SIG-M5 (cell line): Measurements from ENCODE around the gene OR12D1.
"Not testable (repeated sequence)": the region's sequence is repeated elsewhere in the genome, so short reads cannot be mapped to it uniquely, and the experiment has no call there.

ENCODE experiments used
- DNase-seq: peaks from one replicate; lab custom pipeline; 2025; lab: John Stamatoyannopoulos, UW

Gene OR12D1

DNA sequence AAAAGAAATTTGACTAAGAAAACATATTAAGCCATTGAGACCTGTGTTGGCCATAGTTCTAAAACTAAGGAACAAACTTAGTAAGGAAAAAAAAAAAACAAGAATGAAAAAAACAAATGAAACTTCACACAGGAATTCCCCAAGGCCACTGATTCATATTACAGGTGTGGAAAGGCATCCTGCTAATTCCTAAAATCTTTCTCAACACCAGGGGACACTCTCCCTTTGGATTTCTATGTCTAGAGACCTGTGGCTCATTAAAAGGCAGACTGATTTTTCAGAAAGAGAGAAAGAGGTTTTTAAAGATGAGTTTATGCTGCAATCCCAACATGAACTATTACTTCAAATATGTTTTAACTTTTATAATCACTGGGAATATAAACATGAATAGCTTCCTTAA lies at the start of gene OR12D1:
Gene OR12D1, plus strand, starts transcription at position 341 of the 400 bp plus-strand sequence.
- no peak for DNase-seq

DNA sequence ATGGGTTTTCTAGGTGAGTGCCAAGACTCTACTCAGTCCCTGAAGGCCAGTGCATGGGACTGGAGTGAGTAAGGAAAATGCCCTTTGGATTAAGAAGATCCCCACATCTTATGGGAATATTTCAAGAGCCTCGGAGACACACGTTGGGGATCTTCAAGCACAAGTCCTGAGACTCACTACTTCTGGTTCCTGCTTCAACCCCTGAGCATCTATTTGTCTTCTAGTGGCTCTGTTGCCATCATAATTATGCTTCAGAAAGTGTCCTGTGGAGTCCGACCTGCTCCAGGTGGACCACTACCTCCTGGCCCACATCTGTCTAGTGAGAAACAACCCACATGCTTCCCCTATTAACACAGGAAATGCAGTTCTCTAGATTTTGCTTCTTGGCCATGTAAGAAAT lies 46.0 kb upstream of the OR12D1 start, which contains the start of gene OR5V1:
Gene OR5V1, minus strand, starts transcription at position 101 of the 400 bp plus-strand sequence. CDS start 12,670 bp downstream, outside the sequence.
- no peak for DNase-seq

DNA sequence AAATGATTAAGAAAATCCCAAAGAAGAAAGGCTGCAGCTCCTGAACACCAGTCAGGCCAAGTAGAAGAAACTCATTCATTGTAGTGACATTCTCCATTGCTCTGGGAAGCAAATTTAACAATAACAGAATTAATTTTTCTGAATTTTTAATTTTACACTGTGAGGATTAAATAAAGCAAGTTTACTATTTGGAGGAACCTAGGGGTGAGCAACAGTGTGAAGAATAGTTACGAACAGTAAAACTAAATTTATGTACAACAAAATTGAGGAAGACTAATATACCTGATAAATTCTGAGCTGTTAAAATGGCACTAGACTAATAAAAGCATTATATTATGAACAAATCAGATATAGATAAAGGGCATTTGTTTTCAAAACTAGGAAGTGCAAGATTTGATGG lies 39.5 kb upstream of the OR12D1 start, which contains the start of gene OR12D3:
Gene OR12D3, minus strand, starts transcription at position 101 of the 400 bp plus-strand sequence. Its CDS starts 4 bp downstream, at position 97.
- no peak for DNase-seq

DNA sequence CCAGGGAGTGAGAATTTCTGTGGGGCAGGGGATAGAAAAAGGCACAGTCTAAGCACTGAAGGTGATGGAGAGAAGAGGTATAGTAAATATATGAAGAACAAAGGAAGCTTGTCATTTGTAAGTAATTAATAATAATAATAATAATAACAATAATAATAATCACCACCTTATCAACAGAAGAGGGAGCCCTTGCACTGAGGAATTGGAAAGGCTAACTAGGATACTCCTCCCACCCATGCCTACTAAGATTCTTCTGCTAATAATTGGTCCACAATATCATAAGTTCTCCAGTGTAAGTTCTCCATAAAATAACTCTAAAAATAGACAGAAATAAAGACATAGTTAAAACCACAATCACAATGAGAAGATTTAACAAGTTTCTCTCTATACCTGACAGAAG lies 38.7 kb upstream of the OR12D1 start:
- DNase-seq, result no peak

DNA sequence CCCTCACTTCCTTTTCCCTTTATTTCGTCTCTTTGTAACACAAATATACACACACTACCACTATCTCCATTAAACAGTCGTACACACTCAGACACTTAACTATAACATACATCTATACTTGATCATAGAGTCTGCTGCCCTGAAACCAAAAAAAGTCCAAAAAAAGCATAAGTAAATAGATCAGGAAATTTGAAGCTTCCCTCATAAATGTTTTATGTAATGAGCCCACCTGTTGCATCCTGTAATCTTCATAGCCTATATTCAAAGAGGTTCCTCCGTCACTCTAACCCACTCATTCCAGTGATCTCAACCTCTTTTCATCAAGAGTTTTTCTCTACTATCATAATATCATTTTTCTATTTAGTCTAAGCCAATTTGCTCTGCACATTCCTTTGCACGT lies 26.2 kb upstream of the OR12D1 start:
- no peak for DNase-seq

DNA sequence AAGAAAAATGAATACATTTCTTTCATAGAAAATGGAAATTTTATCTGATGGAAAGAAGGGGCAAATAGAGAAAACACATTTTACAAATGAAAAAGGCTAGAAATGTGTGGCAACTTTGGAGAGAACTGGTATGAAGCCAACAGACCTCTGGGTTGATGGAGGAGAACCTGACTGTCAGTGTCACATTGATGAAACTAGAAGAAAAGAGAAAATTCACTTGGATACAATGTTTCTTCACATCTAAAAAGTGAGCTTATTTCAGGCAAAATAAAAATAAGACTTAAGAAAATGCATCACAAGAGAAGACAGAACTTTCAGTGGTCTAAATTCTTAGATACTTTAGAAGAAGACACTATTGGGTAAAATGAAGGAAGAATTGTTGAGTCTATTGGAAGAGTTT lies 19.4 kb upstream of the OR12D1 start, which contains the start of gene OR12D2:
Gene OR12D2, plus strand, starts transcription at position 301 of the 400 bp plus-strand sequence. CDS start 1,069 bp downstream, outside the sequence.
- no peak for DNase-seq

DNA sequence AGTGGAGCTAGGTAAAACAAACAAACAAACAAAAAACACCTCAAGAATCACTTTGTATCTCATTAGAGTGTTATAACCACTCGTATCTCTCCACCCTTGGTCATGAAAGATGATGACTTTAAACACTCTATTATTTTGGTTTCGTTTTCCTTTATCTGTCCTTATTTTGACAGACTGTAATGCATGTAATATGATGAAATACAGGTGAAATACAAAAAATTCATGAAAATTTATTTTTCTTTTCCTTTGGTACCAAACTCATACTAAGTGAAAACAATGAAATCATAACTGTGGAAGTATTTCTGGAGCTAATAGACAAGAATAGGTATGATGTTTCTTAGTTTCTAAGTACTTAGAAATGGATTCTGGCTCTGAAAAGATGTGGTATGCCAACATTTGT lies 15.2 kb upstream of the OR12D1 start:
- DNase-seq, result no peak

DNA sequence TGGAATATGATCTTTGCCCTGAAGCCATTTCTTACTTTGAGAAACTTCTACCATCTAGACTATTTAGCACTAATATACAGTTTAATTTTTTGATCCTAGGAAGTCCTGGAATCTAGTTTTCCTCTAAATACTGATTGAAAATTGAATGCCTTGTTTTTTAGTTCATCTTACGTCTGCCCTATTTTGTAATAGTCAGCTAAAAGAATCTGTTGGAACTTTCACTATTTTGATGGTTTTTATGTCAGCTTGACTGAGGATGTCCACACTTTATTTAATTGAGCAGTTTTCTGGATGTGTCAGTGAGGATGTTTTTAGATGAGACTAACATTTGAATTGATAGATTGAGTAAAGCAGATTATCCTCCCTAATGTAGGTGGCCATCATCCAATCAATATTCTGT lies 10.9 kb upstream of the OR12D1 start:
- no peak for DNase-seq

DNA sequence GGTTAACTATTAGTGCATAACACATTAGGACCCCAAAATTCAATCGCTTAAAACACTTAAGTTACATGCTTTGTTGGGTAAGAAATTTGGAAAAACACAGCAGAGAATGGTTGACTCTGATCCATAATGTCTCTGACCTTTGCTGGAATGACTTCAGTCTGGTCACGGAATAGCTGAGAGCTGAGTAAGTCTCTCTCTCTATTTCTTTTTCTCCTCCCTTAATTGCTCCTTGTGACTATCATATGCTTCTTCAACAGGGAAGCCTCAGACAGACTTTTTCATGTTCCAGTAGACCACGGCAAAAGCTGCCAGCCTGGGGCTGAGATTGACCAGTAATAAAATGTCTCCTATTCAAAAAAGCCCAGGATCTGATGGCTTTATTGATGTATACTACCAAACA lies 4.8 kb downstream of the OR12D1 start:
- DNase-seq, result no peak

DNA sequence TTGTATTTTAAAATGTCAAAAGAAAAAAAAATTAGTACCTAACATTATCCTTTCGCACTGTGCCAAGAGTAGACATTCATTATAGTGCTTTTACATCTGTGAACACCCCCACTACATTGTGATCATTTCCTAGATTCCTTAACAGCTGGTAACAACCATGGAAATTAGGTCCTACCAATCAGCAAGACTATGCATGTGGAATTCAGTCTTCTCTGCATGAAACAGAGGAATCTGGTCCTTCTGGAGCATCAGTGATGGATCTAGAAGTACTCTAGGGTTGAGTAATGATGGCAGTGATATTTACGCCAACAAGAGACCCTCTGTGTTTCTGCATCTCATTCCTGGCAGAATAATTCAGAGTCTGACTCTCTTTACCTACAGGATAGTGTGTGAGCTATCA lies 9.4 kb downstream of the OR12D1 start:
- DNase-seq, result no peak

DNA sequence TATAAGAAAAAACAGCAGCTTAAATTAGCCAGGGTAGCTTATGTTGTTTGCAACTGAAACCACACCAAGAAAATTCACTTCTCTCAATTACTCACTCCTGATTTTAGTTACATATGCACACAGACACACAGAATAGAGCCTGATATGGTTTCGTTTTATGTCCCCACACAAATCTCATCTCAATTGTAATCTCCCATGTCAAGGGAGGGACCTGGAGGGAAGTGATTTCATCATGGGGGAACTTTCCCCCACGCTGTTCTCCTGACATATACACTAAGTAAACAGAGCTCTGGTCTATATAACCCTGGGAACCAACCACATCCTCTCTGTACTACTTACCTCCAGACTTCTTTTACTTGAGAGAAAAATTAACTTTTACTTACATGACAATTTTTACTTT lies 9.8 kb downstream of the OR12D1 start:
- DNase-seq, result no peak

DNA sequence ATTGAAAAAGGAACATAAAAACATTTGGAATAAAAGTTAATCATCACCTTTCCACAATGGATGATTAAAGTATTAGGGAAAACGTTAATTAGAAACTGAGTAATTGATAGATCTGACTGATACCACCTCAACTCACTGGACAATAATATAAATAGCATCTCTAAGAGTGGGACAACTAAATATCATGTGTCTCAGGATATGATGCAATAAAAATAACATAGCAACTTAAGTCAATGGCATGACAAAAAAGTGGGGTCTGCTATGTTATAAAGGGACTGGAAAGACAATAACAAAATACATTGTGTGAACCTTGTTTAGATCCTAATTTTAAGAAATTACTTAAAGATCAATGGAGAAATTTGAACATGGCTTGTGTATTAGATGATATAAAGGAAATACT lies 10.3 kb downstream of the OR12D1 start:
- DNase-seq, result no peak

DNA sequence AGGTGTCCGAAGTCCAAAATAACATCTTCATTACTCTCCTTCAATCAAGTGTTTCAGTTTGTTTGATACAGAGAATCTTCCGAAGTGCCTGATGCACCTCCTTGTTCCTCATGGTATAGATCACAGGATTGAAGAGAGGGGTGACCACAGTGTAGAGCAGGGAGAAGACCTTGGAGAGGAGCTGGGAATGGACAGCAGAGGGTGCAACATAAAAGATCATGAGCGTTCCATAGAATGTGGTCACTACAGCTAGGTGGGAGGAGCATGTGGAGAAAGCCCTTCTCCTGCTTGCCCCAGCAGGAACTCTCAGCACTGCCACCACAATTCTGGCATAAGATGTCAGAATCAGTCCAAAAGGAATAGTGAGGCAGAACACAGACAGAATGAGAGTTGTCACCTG lies 11.9 kb downstream of the OR12D1 start:
- DNase-seq, result no peak

DNA sequence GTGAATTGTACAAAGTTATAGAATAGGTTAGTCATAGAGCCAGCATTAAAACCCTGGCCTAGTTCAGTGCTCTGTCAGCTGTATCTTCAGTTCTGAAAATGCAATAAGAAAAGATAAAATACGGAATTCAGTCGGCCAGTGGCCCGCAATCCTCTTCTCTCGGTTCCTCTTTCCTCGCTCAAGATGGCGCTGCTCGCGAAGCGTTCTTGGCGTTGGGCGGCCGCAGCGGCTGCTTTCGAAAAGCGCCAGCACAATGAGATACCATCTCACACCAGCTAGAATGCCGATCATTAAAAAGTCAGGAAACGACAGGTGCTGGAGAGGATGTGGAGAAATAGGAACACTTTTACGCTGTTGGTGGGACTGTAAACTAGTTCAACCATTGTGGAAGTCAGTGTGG lies 22.0 kb downstream of the OR12D1 start:
- not testable (repeated sequence) for DNase-seq

DNA sequence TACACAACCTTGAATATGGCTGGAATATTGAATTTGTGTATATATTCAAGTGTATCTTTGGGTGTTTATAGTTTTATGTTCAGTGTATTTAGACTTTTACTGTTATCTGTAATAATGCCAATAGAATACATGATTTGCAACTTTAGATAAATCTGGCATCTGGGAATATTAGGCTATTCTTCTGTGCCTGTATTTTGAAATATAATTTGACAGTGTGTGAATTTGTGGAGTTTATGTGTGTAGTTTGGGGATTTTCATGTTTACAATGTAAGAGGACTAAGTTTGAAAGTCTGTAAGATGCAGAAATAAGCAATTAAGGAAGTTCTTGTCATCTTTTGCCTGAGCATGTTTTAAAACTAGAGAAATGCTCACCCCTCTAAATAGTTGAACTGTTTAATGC lies 24.3 kb downstream of the OR12D1 start, which contains the start of gene OR10C1:
Gene OR10C1, plus strand, starts transcription at position 301 of the 400 bp plus-strand sequence. CDS start 710 bp downstream, outside the sequence.
- no peak for DNase-seq

DNA sequence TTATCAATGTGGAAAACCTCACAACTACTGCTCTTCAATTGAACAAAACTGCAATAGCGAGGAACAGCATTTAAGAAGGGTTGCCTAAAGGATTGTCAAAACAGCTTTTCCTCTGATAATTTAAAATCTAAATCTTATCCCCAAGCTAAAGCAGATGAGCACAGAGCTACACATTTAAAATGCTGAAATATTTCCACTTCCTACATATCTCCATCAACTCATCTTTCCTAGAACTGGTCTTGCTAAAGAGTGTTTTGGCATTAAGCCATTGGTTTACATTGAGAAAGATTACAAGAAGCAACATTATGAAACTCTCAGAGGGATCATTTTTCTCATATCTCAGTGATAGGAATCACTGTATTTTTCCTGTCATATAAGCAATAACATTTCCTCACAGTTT lies 28.0 kb downstream of the OR12D1 start:
- DNase-seq, result no peak

DNA sequence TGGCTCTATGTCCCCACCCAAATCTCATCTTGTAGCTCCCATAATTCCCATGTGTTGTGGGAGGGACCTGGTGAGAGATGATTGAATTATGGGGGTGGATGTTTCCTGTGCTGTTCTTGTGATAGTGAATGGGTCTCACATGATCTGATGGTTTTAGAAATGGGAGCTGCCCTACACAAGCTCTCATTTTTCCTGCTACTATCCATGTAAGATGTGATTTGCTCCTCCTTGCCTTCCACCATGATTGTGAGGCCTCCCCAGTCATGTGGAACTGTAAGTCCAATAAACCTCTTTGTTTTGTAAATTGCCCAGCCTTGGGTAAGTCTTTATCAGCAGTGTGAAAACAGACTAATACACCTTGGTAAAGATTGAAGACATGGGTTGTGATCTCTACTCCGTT lies 29.3 kb downstream of the OR12D1 start:
- not testable (repeated sequence) for DNase-seq

DNA sequence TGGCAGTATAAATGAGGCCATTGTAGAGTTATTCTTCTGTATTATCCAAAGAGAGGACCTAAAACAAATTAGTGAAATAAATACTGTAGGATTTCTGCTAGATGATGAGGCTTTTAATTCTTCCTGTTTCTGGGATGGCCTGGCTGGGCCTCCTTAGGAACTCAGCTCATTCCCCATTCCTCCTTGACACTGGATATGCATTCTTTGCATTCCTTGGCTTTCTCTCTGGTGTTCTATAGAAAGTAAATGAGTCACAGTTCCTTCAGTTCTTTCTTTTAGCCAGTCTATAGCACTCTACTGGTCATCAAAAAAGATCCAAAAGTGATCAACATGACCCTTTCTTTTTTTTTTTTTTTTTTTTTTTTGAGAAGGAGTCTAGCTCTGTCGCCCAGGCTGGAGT lies 32.9 kb downstream of the OR12D1 start:
- DNase-seq, result no peak

DNA sequence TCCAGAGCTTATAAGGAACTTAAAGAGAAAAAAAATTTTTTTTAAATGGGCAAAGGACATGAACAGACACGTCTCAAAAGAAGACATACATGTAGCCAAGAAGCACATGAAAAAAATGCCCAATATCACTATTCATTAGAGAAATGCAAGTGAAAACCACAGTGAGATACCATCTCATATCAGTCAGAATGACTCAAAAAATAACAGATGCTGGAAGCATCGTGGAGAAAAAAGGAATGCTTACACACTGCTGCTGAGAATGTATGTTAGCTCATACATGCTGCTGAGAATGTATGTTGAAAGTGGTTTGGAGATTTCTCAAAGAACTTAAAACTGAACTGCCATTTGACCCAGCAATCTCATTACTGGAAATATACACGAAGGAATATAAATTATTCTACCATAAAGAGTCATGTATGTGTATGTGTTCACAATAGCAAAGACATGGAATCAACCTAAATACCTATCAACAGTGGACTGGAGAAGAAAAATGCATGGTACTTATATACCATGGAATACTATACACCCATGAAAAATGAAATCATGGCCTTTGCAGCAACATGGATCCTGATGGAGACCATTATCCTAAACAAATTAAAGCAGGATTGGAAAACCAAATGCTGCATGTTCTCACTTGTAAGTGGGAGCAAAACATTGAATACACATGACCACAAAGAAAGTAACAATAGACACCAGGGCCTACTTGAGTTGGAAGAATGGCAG lies 36.9 kb downstream of the OR12D1 start:
- no peak for DNase-seq

DNA sequence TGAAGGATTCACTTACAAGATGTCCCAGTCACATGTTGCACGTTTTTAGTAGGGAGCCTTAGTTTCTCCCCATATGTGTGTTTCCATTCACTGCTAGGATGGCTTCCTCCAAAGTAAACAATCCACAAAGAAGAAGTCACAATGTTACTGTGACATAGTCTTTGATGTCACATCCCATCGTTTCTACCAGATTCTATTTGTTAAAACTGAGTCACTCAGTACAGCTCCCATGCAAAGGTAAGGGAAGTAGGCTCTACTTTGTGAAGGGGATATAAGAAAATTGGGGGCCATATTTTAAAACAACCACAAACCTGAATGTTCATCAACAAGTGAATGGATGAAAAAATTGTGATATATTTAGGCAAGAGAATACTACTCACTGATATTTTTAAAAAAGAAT lies 42.2 kb downstream of the OR12D1 start, which contains the start of the genes OR11A1 and OR2H1:
Gene OR11A1, minus strand, starts transcription at position 101 of the 400 bp plus-strand sequence. CDS start 29,430 bp downstream, outside the sequence.
Gene OR2H1, plus strand, starts transcription at position 185 of the 400 bp plus-strand sequence. CDS start 4,615 bp downstream, outside the sequence.
- DNase-seq, result no peak

DNA sequence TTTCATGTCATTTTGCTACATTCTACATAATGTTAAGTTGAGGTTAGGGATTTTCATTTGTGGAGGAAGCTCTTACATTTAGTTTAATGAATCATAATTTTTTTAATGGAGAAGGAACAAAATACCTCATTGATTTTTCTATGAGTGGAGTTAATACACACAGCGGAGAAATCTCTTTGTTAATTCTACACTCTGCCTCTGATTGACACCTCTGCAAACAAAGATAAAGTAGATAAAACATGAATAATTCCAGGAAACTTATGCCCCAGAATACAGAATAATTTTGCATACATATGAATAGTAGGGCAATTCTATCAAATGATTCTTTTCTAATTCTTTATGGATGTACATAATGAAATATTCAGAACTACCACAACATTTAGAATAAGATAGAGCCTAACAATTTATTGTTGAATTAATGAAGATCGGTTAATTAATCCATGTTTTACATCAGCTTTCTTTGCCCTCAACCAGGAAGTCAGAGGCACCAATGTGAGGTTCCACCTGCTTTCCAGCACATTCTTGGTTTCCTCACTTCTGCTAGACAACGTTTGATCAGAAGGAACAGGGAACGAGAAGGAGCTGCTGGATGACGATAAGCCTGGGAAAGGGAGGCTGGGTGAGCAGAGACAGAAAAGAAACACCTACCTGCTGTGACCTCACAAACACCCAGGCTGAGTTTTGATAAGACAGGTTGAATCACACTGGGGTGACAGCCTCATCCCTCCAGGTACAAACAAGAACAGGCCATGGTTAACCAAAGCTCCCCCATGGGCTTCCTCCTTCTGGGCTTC lies 46.5 kb downstream of the OR12D1 start:
- DNase-seq, result no peak

DNA sequence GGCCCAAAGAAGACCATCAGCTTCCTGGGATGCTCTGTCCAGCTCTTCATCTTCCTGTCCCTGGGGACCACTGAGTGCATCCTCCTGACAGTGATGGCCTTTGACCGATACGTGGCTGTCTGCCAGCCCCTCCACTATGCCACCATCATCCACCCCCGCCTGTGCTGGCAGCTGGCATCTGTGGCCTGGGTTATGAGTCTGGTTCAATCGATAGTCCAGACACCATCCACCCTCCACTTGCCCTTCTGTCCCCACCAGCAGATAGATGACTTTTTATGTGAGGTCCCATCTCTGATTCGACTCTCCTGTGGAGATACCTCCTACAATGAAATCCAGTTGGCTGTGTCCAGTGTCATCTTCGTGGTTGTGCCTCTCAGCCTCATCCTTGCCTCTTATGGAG lies 47.3 kb downstream of the OR12D1 start:
- DNase-seq, result no peak

DNA sequence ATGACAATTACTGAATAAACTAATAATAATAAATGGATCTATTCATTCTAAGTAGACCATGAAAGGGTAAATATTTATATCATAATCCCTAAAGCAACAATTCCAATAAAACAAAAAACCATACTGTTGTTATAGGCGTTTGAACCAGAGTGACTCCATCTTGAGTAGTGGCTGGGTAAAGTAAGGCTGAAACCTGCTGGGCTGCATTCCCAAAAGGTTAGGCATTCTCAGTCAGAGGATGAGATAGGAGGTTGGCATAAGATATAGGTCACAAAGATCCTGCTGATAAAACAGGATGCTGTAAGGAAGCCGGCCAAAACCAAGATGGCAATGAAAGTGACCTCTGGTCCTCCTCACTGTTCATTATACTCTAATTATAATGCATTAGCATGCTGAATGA lies 50.6 kb downstream of the OR12D1 start:
- no peak for DNase-seq
